Mucosa of rectum (tissue), 2 donors: ENCODE data around the gene GINS1.
"Not testable (repeated sequence)": the region's sequence is repeated elsewhere in the genome, so short reads cannot be mapped to it uniquely, and the experiment has no call there.

Source experiments
- H3K27ac ChIP-seq, 2 donors: one replicate each; pipeline ENCODE4 v1.7.0; 2013; ENCODE audit warnings: inconsistent platforms in 2 of 2, low read depth in 2 of 2, low read length in 2 of 2
- H3K27me3 ChIP-seq, 2 donors: one replicate each; pipeline ENCODE4 v1.7.0; 2013; ENCODE audit warnings: low read length in 2 of 2; ENCODE audit not compliant: control insufficient read depth in 2 of 2, insufficient read depth in 2 of 2
- H3K36me3 ChIP-seq, 2 donors: one replicate each; pipeline ENCODE4 v1.7.0; 2013; ENCODE audit warnings: low read length in 2 of 2; ENCODE audit not compliant: control insufficient read depth in 2 of 2, insufficient read depth in 2 of 2
- H3K4me1 ChIP-seq, 2 donors: one replicate each; pipeline ENCODE4 v1.7.0; 2013; ENCODE audit warnings: low read length in 2 of 2, mild to moderate bottlenecking in 1 of 2; ENCODE audit not compliant: control insufficient read depth in 2 of 2, insufficient read depth in 2 of 2
- H3K4me3 ChIP-seq, 2 donors: one replicate each; pipeline ENCODE4 v1.7.0; 2013; ENCODE audit warnings: low read length in 2 of 2
- H3K9ac ChIP-seq, 2 donors: one replicate each; pipeline ENCODE4 v1.7.0; 2013; ENCODE audit warnings: low read length in 2 of 2, low read depth in 1 of 2, mild to moderate bottlenecking in 1 of 2
- H3K9me3 ChIP-seq, 2 donors: one replicate each; pipeline ENCODE4 v1.7.0; 2013; ENCODE audit warnings: low read length in 2 of 2; ENCODE audit not compliant: control insufficient read depth in 2 of 2
- donor health status: healthy.
- donor health status: Normal muscosa, but diverticular disease.

GINS1 gene

GRCh38 chr20:25473297-25473696 lies 65.8 kb downstream of the GINS1 start:
- not testable (repeated sequence) for H3K9ac ChIP-seq, H3K27me3 ChIP-seq, H3K9me3 ChIP-seq, H3K4me1 ChIP-seq, H3K27ac ChIP-seq, H3K4me3 ChIP-seq, H3K36me3 ChIP-seq

GRCh38 chr20:25476106-25477013 lies 68.9 kb downstream of the GINS1 start:
- Histone ChIP-seq H3K9me3 (no peaks in the 10 kb centered on the region), H3K36me3 (peaks cover 0 to 2% of the 10 kb centered on the region in 2 donors), H3K9ac (no peak overlapping the region), H3K27me3 (no peaks in the 10 kb centered on the region), H3K4me1 (no peaks in the 10 kb centered on the region), H3K4me3 (no peak overlapping the region), H3K27ac (no peak overlapping the region)

DNA sequence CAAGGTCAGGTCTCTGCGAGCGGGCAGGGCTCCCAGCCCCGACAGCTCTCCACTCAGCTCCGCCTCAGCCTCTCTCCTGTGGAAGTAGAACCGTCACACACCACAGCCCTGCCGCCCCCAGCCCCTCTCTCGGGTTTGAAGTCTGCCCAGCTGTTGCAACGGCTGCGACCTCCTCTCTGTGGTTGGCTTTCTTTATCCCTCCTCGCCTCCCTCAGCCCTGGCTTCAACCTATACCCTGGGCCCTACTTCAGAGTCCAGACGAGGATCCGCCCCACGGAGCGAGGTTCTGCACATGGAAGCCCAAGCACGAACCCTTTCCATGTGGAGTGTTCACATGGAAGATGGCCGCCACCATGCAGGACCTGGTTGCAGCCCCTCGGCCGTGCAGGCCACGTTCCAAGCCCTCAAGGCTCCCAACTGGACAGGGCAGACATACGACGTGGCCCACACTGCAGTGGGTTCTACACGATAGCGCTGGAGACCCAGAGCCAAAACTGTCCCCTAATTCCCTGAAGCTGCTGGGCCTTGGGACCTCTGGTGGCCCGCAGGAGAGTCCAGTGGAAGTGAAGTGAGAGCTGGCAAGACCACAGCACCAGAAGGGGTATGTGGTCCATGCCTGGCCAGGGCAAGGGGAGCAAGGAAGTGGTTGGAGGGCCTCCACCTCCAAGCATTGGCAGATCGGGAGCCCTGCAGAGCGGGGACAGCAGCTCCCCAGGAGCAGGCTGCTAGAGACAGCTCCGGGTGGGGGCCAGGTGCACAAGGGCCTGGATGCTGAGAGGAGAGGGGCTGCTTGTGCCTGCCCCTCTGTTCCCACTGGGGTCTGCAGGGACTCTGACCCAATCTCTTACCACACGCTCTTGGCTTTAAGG lies 69.8 kb downstream of the GINS1 start:
- Histone ChIP-seq H3K9me3 (no peaks in the 10 kb centered on the region), H3K27me3 (no peaks in the 10 kb centered on the region), H3K27ac (no peak overlapping the region), H3K9ac (no peak overlapping the region), H3K4me3 (no peak overlapping the region), H3K4me1 (no peaks in the 10 kb centered on the region), H3K36me3 (peaks cover 0 to 2% of the 10 kb centered on the region in 2 donors)

DNA sequence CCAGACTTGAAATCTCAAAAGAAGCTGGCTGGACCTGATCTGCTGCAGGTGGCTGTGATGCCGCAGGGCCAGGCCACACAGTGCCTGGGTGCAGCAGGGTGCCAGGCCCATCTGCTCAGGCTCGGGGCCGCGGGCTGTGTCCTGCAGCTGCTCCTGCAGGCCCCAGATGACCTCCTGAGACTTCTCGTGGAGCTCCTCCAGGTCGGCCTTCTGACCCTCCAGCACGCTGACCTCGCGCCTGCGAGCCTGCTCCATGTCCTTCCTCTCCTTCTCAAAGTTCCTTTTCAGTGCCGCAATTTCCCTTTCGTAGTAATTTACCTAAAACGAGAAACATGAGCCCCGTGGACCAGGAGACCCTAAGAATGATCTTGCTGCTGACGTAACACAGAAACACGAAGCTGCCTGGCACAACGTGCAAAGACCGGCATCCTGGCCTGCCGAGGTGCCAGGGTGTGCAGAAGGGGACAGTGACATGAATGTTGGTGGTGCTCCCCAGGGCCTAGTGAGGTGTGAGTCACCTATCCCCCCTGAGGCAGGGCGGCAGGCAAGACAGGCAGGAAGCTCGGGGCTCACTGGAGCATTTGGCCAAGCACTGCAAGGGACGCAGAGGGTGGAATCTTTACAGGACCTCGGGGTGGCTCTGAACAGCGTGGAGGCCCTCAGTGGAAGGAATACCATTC lies 71.6 kb downstream of the GINS1 start:
- Histone ChIP-seq H3K36me3 (peaks cover 0 to 2% of the 10 kb centered on the region in 2 donors), H3K9me3 (no peaks in the 10 kb centered on the region), H3K9ac (no peak overlapping the region), H3K4me3 (no peak overlapping the region), H3K27ac (no peak overlapping the region), H3K4me1 (no peaks in the 10 kb centered on the region), H3K27me3 (no peaks in the 10 kb centered on the region)

- Histone ChIP-seq H3K9me3 (no peaks in the 10 kb centered on the region), H3K36me3 (peaks cover 0 to 2% of the 10 kb centered on the region in 2 donors), H3K27ac (no peak overlapping the region), H3K9ac (no peak overlapping the region), H3K4me3 (no peak overlapping the region), H3K4me1 (no peaks in the 10 kb centered on the region), H3K27me3 (no peaks in the 10 kb centered on the region)
Measured at GRCh38 chr20:25479638-25480037, 72.2 kb downstream of the GINS1 start.

DNA sequence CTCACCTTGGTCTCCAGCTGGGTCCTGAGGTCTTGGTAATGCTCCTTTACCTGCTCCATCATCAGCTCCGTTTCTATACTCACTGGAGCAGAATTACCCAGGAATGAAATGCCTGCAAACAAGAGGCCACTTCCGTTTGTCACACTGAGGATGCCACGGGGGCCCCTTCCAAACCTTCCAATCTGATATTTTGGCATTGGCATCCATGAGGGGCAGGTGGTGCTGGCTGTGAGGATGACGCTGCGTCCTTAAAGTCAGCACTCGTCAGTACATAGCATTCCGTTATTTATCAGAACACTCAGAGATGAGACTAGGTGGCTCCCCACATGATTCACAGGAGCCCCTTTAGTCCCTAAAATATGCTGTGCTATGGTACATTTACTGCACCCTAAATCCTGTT lies 72.7 kb downstream of the GINS1 start:
- Histone ChIP-seq H3K4me3 (no peak overlapping the region), H3K9me3 (no peaks in the 10 kb centered on the region), H3K36me3 (peaks cover 0 to 2% of the 10 kb centered on the region in 2 donors), H3K27me3 (no peaks in the 10 kb centered on the region), H3K4me1 (no peaks in the 10 kb centered on the region), H3K27ac (no peak overlapping the region), H3K9ac (no peak overlapping the region)

GRCh38 chr20:25480797-25481196 lies 73.3 kb downstream of the GINS1 start:
- no peaks in the 10 kb centered on the region for H3K27me3 ChIP-seq
- H3K4me1 ChIP-seq, result no peaks in the 10 kb centered on the region
- H3K9me3 ChIP-seq, result no peaks in the 10 kb centered on the region
- H3K27ac ChIP-seq, result no peak overlapping the region
- peaks cover 0 to 2% of the 10 kb centered on the region in 2 donors for H3K36me3 ChIP-seq
- no peak overlapping the region for H3K4me3 ChIP-seq
- H3K9ac ChIP-seq, result no peak overlapping the region

- H3K9me3 ChIP-seq, result no peaks in the 10 kb centered on the region
- peaks cover 0 to 2% of the 10 kb centered on the region in 2 donors for H3K36me3 ChIP-seq
- H3K4me3 ChIP-seq, result no peak overlapping the region
- H3K9ac ChIP-seq, result no peak overlapping the region
- H3K27me3 ChIP-seq, result no peaks in the 10 kb centered on the region
- no peaks in the 10 kb centered on the region for H3K4me1 ChIP-seq
- H3K27ac ChIP-seq, result no peak overlapping the region
Measured at GRCh38 chr20:25481235-25481917, 73.9 kb downstream of the GINS1 start.

DNA sequence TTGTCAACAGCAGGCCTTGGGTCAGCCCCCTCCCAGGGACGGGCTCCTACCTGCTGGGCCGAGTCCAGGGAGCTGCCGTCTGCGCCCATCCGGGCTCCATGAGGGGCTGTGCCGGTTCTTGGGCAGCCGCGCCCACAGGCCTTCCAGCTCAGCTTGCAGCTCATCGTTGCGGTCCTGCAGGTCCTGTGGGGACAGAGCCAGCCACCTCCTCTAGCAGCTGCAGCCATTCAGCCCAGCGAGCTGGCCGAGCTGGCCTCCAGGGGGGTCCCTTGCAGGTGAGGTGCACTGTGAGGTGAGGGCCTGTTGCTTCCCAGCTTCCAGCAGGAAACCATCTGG lies 74.4 kb downstream of the GINS1 start:
- H3K4me3 ChIP-seq, result no peak overlapping the region
- H3K4me1 ChIP-seq, result no peaks in the 10 kb centered on the region
- no peak overlapping the region for H3K27ac ChIP-seq
- no peak overlapping the region for H3K9ac ChIP-seq
- no peaks in the 10 kb centered on the region for H3K9me3 ChIP-seq
- H3K27me3 ChIP-seq, result no peaks in the 10 kb centered on the region
- H3K36me3 ChIP-seq, result peaks cover 0 to 2% of the 10 kb centered on the region in 2 donors
